Stimulated activated CD4-positive, alpha-beta T cell treated with anti-CD3 and anti-CD28 coated beads, TNF-alpha, amount 100 ng/mL, for 24 hours (primary cell): ENCODE data around the gene CLINT1.
"Not testable (repeated sequence)": the region's sequence is repeated elsewhere in the genome, so short reads cannot be mapped to it uniquely, and the experiment has no call there.

Source experiments
- DNase-seq, 3 experiments: peaks; one replicate each; pipeline ENCODE4 v3.0.0-alpha.2; 2020; ENCODE audit warnings: low read depth in 3 of 3

CLINT1 gene

GRCh38 chr5:157858527-157859226 lies at the start of gene CLINT1:
TSS of gene CLINT1 (minus strand) at chr5:157859145. CDS start at chr5:157858970, 175 bp downstream.
- peak; percentile 80 to 89 (median 83) for DNase-seq

DNA sequence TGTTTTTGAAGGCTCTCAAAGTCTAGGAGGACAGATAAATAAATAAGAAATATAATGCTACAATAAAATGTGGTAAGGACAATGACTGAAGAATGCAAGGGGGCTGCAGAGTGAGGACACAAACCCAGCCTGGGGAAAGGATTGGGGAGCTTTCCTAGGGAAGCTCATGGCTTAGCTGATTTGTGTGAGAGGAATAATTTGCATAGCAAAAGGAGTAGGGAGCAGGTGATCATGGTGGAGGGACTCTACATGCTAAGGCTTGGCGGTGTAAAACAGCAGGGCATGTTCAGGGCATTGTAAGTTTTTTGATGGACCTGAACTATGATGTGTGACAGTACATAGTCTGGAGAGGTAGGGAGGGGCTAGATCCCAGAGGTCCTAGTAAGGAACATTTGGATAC lies 49.5 kb upstream of the CLINT1 start:
- no peak for DNase-seq

GRCh38 chr5:157907479-157907878 lies 48.5 kb upstream of the CLINT1 start:
- no peak for DNase-seq

DNA sequence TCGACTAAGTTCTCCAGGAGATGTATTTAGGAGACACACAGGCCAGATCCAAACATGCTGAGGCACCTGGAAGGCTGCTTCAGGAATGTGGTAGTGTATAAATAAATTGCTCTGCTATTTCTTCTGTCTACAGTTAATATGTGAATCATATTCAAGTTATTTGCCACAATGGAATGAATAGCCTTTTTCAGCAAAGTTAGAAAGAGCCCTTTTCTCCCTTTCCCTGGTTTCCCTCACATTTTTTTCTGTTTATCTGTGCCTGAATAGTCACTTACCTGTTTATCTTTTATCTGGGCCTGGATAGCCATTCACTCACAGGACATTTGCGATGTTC lies 44.1 kb upstream of the CLINT1 start:
- no peak for DNase-seq

DNA sequence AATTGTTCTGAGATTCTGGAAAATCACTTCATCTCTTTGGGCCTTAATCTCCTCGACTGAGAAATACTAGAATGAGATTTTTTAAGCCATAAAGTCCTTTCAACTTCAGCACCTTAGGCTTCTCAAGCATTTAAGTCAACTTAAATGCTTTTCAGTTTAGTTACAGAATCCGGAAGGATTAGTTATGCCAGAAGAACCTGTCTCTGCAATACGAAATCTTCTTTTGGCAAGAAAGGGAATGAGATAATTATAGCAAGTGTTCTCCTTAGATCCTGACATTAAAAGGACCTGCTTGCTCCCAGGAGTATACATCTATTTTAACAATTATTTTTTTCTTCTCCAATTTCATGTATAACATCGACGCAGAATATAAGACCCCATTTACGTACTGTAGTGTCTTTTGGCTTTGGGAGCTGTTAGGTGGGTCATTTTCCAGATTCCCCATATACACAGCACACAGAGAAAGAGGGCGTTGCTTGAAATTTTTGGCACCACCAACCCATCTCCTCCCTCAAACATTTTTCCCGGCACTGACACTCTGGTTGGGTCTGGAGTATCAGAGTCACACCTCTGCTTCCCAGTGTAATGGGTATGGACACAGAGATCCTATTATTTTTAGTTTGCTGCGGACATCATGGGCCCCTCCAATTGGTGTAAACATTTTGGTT lies 43.6 kb upstream of the CLINT1 start:
- no peak for DNase-seq

DNA sequence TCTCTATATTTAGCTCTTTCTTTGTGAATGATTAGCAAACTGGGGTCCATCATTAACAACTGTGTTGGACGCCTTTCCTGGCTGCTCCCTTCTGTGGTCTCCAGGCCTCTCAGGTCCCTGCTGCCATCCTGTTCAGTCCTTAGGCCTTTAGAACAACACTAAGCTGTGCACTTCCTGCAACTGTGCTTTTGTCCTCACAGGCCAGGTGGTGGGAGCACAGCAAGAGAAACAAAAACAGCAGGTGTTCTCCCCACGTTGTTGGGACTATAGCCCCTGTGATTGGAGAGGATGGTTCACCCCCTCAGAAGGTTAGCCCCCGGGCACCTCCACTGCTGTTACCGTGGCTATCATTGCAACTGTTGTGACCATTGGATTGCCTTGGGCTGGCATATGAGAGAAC lies 41.7 kb upstream of the CLINT1 start:
- no peak for DNase-seq

- DNase-seq = no peak
Observed at GRCh38 chr5:157893611-157894010, 34.7 kb upstream of the CLINT1 start.

- DNase-seq = no peak
Observed at GRCh38 chr5:157892974-157893373, 34.0 kb upstream of the CLINT1 start.

DNA sequence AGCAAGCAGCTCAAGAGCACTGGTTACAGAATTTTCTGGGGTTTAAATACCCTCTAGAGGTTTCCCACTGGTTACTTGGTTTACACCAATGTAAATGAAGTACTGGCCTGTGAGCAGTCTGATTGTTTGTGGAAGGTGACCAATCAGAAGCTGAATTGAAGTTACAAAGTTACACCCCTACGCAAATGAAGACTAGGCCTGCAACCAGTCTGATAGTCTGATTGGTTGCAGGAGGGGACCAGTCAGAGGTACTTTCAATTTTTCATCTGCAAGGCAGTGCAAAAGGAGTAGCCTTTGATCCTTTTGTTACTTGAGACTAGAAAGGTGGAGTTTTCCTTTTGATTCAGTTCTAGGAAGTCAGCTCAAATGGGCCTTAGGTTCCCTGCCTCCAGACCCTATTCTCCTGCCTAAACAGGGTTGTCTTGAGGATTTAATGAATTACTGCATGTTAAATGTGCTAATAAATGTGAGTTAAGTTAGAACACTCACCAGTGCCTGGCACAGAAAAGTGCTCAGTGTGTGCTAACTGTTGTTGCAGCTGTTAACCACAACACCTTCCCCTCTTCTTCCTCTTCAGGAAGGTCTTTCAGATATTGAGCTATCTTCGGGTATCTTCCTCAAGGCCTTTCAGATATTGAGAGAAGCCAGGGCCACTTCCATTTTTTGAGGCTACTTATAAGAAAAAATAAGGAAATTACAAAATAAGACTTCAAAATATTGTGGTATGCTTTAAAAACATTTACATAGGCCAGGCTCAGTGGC lies 32.1 kb upstream of the CLINT1 start:
- no peak for DNase-seq

- no peak for DNase-seq
Observed at GRCh38 chr5:157888814-157889532, 30.0 kb upstream of the CLINT1 start.

DNA sequence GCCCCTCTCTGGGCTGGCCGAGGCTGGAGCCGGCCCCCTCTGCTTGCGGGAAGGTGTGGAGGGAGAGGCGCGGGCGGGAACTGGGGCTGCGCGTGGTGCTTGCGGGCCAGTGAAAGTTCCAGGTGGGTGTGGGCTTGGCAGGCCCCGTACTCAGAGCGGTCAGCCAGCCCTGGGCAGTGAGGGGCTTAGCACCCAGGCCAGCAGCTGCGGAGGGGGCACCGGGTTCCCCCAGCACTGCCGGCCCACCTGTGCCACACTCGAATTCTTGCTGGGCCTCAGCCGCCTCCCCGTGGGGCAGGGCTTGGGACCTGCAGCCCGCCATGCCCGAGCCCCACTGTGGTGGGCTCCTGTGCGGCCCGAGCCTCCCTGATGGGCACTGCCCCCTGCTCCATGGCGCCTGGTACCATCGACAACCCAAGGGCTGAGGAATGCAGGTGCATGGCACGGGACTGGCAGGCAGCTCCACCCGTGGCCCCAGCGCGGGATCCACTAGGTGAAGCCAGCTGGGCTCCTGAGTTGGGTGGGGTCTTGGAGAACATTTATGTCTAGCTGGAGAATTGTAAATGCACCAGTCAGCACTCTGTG lies 27.9 kb upstream of the CLINT1 start:
- no peak for DNase-seq

- not testable (repeated sequence) for DNase-seq
Observed at GRCh38 chr5:157885051-157885450, 26.1 kb upstream of the CLINT1 start.

DNA sequence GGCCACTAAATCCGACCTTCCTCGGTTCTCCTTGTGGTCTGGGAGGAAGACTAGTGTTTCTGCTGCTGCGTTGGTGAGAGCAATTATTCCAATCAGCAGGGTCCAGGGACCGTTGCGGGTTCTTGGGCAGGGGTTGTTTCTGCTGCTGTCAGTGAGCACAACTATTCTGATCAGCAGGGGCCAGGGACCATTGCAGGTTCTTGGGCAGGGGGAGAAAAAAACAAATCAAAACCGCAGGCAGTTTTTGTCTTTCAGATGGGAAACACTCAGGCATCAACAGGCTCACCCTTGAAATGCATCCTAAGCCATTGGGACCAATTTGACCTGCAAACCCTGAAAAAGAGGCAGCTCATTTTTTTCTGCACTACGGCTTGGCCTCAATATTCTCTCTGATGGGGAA lies 22.6 kb upstream of the CLINT1 start:
- not testable (repeated sequence) for DNase-seq

GRCh38 chr5:157877821-157878220 lies 18.9 kb upstream of the CLINT1 start:
- no peak for DNase-seq

GRCh38 chr5:157874861-157875260 lies 15.9 kb upstream of the CLINT1 start:
- no peak for DNase-seq

GRCh38 chr5:157870837-157871834 lies 12.2 kb upstream of the CLINT1 start:
- DNase-seq = no peak

DNA sequence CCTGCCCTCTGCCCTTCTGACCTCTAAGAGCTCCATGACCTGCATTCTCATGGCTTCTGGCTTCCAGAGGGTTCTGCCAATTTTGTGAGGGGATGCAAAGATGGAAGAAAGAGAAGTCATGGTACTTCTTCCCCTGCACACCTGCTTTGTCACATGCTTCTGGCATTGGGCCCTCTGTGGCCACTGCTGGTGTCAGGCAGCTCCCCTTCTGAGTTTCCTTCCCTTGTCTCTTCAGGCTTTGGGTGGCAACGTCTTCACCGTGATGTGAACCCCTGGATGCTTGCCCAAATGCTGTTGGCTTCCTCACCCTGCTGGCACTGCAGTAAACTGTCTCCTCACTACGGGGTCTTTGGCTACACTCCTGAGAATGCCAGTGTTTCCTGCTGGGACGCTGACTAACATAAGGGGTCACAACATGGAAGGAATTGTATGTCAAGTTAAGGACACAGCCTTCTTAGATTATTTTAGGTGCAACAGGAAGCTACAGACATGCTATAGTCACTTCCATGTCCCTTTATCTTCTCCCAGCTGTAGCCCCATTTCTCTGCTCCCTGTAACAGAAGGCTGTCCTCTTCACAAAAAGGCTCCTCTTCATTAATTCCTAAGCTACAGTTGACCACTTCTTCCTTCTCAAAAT lies 8.9 kb upstream of the CLINT1 start:
- no peak for DNase-seq

DNA sequence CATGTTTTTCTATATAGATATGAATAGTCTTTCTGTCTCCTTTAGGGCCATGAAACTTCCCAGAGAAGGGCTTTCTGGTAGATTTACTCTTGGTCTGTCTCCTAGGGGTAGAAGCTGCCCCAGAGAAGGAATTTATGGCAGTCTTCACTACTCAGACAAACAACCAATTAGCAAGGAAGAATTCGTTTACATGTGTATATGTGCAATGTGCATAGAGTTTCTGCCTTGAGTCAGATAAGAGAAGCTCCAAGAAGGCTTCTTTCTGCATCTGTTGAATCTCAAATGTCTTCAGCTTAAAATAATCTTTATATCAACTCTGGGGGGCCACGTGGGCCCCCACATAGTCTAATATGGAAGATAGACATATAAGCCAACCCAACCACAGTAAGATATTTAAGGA lies 7.6 kb upstream of the CLINT1 start:
- DNase-seq = no peak

DNA sequence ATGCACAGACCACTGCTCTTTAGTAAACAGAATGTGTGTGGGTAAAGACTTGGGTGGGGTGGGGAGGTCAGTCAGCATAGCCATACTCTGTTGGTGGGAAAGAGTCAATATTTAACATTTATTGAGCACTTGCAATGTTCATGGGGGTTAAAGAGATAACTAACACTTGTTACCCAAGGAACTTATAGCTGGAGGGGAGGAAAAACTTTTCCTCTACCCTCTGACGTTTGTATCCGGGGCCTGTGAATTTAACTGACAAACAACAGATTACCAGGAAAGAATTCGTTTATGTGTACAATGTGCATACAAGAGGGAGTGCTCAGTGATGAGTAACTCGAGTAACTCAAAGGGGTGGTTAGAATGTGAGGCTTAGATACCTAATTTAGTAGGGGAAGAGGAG lies 6.8 kb upstream of the CLINT1 start:
- DNase-seq = no peak

- no peak for DNase-seq
Observed at GRCh38 chr5:157864067-157864466, 5.1 kb upstream of the CLINT1 start.
